H1 (cell line): ENCODE results near the gene TELO2. TPM values are rescaled to one million over a fixed set of nuclear protein-coding genes. Genes with fewer than 3 reads are reported as not detected.

Source experiments
- CTCF ChIA-PET: fragments of 300-600 bp; sonication (Branson Sonifier 250); formaldehyde crosslinking; loops from one replicate; lab custom pipeline; 2021; ENCODE audit not compliant: partially characterized antibody; lab: Charles Lee
- POLR2A ChIA-PET: fragments of 300-600 bp; sonication (Branson Sonifier 250); formaldehyde crosslinking; loops from one replicate; lab custom pipeline; 2021; ENCODE audit warnings: inconsistent platforms; ENCODE audit not compliant: partially characterized antibody; lab: Charles Lee
- DNase-seq, 2 experiments: peaks; one replicate each; pipeline versions ENCODE4 v3.0.0 to v3.0.0-alpha.2; 2010 to 2022; ENCODE audit warnings: low spot score in 2 of 2, low read depth in 1 of 2, mixed read lengths in 1 of 2
- FAIRE-seq: peaks from 2 replicates; lab custom pipeline; 2011; peaks lifted over from hg19 to GRCh38; lab: Jason Lieb, UNC
- H2AFZ ChIP-seq: 2 replicates; pipeline ENCODE4 v1.8.1; 2012; ENCODE audit warnings: low read length, inconsistent platforms
- H2AK5ac ChIP-seq: 2 replicates; pipeline ENCODE4 v1.6.1; 2013; ENCODE audit warnings: low read depth, low read length
- H2BK120ac ChIP-seq: replicated peaks from 2 replicates; pipeline ENCODE3; 2013; ENCODE audit warnings: low read depth, low read length, inconsistent platforms
- H2BK12ac ChIP-seq: 2 replicates; pipeline ENCODE4 v1.6.1; 2013; ENCODE audit warnings: low read depth, low read length
- H2BK15ac ChIP-seq: 2 replicates; pipeline ENCODE4 v1.6.1; 2013; ENCODE audit warnings: low read length
- H2BK20ac ChIP-seq: 2 replicates; pipeline ENCODE4 v1.6.1; 2013; ENCODE audit warnings: low read length
- H2BK5ac ChIP-seq: 2 replicates; pipeline ENCODE4 v1.6.1; 2013; ENCODE audit warnings: low read depth, low read length
- H3K14ac ChIP-seq: 2 replicates; pipeline ENCODE4 v1.6.1; 2013; ENCODE audit warnings: inconsistent platforms; ENCODE audit not compliant: insufficient read length
- H3K18ac ChIP-seq: 2 replicates; pipeline ENCODE4 v1.6.1; 2013; ENCODE audit warnings: low read length; ENCODE audit errors: extremely low read depth
- H3K23ac ChIP-seq: 2 replicates; pipeline ENCODE4 v1.6.1; 2013; ENCODE audit warnings: inconsistent platforms; ENCODE audit not compliant: insufficient read length
- H3K23me2 ChIP-seq: 2 replicates; pipeline ENCODE4 v1.6.1; 2013; ENCODE audit warnings: low read depth, low read length
- H3K27ac ChIP-seq: 2 replicates; pipeline ENCODE4 v1.6.1; 2011; ENCODE audit warnings: low read depth, low read length, inconsistent platforms
- H3K27me3 ChIP-seq, 4 experiments: replicated peaks in 1 of 4; 1 replicate in 1 of 4; 2 replicates in 3 of 4; pipeline versions ENCODE4 v1.6.1 to v1.8.1; 2011 to 2013; ENCODE audit warnings: low read length in 3 of 4, mild to moderate bottlenecking in 3 of 4, inconsistent platforms in 2 of 4, mixed read lengths in 2 of 4, moderate library complexity in 1 of 4; ENCODE audit not compliant: control insufficient read depth in 3 of 4, insufficient read depth in 3 of 4; ENCODE audit errors: extremely low read depth in 1 of 4
- H3K36me3 ChIP-seq, 4 experiments: 2 replicates each; pipeline versions ENCODE4 v1.6.1 to v1.8.1; 2011 to 2013; ENCODE audit warnings: mild to moderate bottlenecking in 4 of 4, low read length in 3 of 4, moderate library complexity in 2 of 4, control low read depth in 1 of 4, inconsistent platforms in 1 of 4; ENCODE audit not compliant: insufficient read depth in 4 of 4, control insufficient read depth in 2 of 4
- H3K4ac ChIP-seq: replicated peaks from 2 replicates; pipeline ENCODE3; 2013; ENCODE audit warnings: low read length, low read depth, mixed read lengths, inconsistent platforms; ENCODE audit not compliant: insufficient read length
- H3K4me1 ChIP-seq, 4 experiments: replicated peaks in 1 of 4; 1 replicate in 1 of 4; 2 replicates in 3 of 4; pipeline versions ENCODE4 v1.6.1 to v1.8.1; 2011 to 2013; ENCODE audit warnings: low read length in 3 of 4, inconsistent platforms in 2 of 4, mixed read lengths in 1 of 4; ENCODE audit not compliant: insufficient read depth in 4 of 4, control insufficient read depth in 3 of 4
- H3K4me2 ChIP-seq, 2 experiments: 2 replicates each; pipeline versions ENCODE4 v1.6.1 to v1.8.1; 2011 to 2013; ENCODE audit warnings: low read depth in 2 of 2, low read length in 2 of 2, control low read depth in 1 of 2, inconsistent platforms in 1 of 2, mild to moderate bottlenecking in 1 of 2; ENCODE audit not compliant: insufficient read depth in 1 of 2
- H3K4me3 ChIP-seq, 4 experiments: fragments of 200-600, 300-600 bp in 1 of 4; sonication (generic), shearing (Covaris generic), sonication (Bioruptor Twin) in 1 of 4; 2 replicates each; pipeline versions ENCODE4 v1.5.1 to v1.8.1; 2011 to 2016; ENCODE audit warnings: low read length in 4 of 4, low read depth in 3 of 4, control low read depth in 2 of 4, inconsistent platforms in 2 of 4, mild to moderate bottlenecking in 2 of 4, mixed read lengths in 1 of 4, moderate library complexity in 1 of 4; ENCODE audit not compliant: insufficient read depth in 2 of 4; ENCODE audit errors: extremely low read depth in 1 of 4
- H3K56ac ChIP-seq: replicated peaks from 2 replicates; pipeline ENCODE3; 2013; ENCODE audit warnings: low read depth, mild to moderate bottlenecking, mixed read lengths, low read length, inconsistent platforms; ENCODE audit not compliant: insufficient read length
- H3K79me1 ChIP-seq: 2 replicates; pipeline ENCODE4 v1.6.1; 2013; ENCODE audit warnings: low read depth, low read length, control low read depth
- H3K79me2 ChIP-seq, 2 experiments: 2 replicates each; pipeline versions ENCODE4 v1.6.1 to v1.8.1; 2012 to 2013; ENCODE audit warnings: low read length in 2 of 2, mild to moderate bottlenecking in 2 of 2, inconsistent platforms in 1 of 2; ENCODE audit not compliant: insufficient read depth in 2 of 2, control insufficient read depth in 1 of 2
- H3K9ac ChIP-seq, 4 experiments: replicated peaks in 1 of 4; 1 replicate in 1 of 4; 2 replicates in 3 of 4; pipeline versions ENCODE4 v1.6.1 to v1.8.1; 2011 to 2013; ENCODE audit warnings: low read depth in 3 of 4, low read length in 3 of 4, control low read depth in 2 of 4, mild to moderate bottlenecking in 2 of 4, moderate library complexity in 2 of 4, inconsistent platforms in 1 of 4; ENCODE audit errors: extremely low read depth in 1 of 4
- H3K9me3 ChIP-seq, 2 experiments: 2 replicates each; pipeline versions ENCODE4 v1.6.1 to v1.8.1; 2012 to 2013; ENCODE audit warnings: mild to moderate bottlenecking in 2 of 2, moderate library complexity in 2 of 2, control low read depth in 1 of 2, inconsistent platforms in 1 of 2, low read depth in 1 of 2, low read length in 1 of 2, mixed read lengths in 1 of 2; ENCODE audit not compliant: insufficient read depth in 2 of 2
- H4K20me1 ChIP-seq, 2 experiments: replicated peaks in 1 of 2; 2 replicates each; pipeline versions ENCODE3 to v1.8.1; 2011 to 2013; ENCODE audit warnings: inconsistent platforms in 2 of 2, low read length in 2 of 2, mild to moderate bottlenecking in 1 of 2; ENCODE audit not compliant: insufficient read depth in 2 of 2, control insufficient read depth in 1 of 2
- H4K5ac ChIP-seq: 2 replicates; pipeline ENCODE4 v1.6.1; 2013; ENCODE audit warnings: low read length, low read depth, mixed read lengths, inconsistent platforms; ENCODE audit not compliant: insufficient read length
- H4K8ac ChIP-seq: 2 replicates; pipeline ENCODE4 v1.8.0; 2013; ENCODE audit warnings: mild to moderate bottlenecking, moderate library complexity, low read length, inconsistent platforms; ENCODE audit not compliant: insufficient read depth; ENCODE audit errors: extremely low read depth
- H4K91ac ChIP-seq: replicated peaks from 2 replicates; pipeline ENCODE3; 2013; ENCODE audit warnings: low read length, mixed read lengths, inconsistent platforms; ENCODE audit not compliant: insufficient read length
- ASH2L ChIP-seq: fragments of 200-600, 300-600 bp; sonication (generic); IDR thresholded peaks from one replicate; pipeline ENCODE4 v1.7.1; 2017; ENCODE audit warnings: low read length
- KDM1A ChIP-seq: fragments of 200-600, 300-600 bp; sonication (generic); IDR thresholded peaks from 2 replicates; pipeline ENCODE4 v1.7.1; 2016; ENCODE audit warnings: mild to moderate bottlenecking, low read length, borderline replicate concordance
- POLR2A ChIP-seq, 2 experiments: IDR thresholded peaks; 1 replicate in 1 of 2; 2 replicates in 1 of 2; pipeline ENCODE4 v1.6.1; 2011; ENCODE audit warnings: low read depth in 2 of 2, low read length in 2 of 2, mild to moderate bottlenecking in 2 of 2; ENCODE audit errors: control extremely low read depth in 1 of 2
- SAP30 ChIP-seq: fragments of 300-600 bp; sonication (generic); IDR thresholded peaks from 2 replicates; pipeline ENCODE4 v1.7.1; 2012; ENCODE audit warnings: low read length, moderate library complexity, mild to moderate bottlenecking, inconsistent platforms; ENCODE audit not compliant: insufficient read depth, insufficient replicate concordance
- SP1 ChIP-seq: IDR thresholded peaks from 2 replicates; pipeline ENCODE4 v1.6.1; 2011; ENCODE audit warnings: low read depth, low read length
- SUZ12 ChIP-seq: fragments of 200-600 bp; sonication (generic); IDR thresholded peaks from 2 replicates; pipeline ENCODE4 v1.6.1; 2012; ENCODE audit warnings: mild to moderate bottlenecking, inconsistent platforms, low read length, moderate library complexity, mixed read lengths
- WGBS, 2 experiments: shearing (Covaris generic) in 1 of 2; methylation state at CpG; one replicate each; pipeline versions ENCODE4 v1.1.6 to v1.1.7; 2013 to 2015; ENCODE audit warnings: low lambda C conversion rate in 2 of 2, mixed read lengths in 2 of 2, inconsistent platforms in 1 of 2, low coverage in 1 of 2, missing lambda C conversion rate in 1 of 2; ENCODE audit not compliant: insufficient replicate concordance in 2 of 2, insufficient coverage in 1 of 2, insufficient read length in 1 of 2; ENCODE audit errors: extremely low coverage in 1 of 2, missing lambda C conversion rate in 1 of 2; 5-methylcytosine and 5-hydroxymethylcytosine counted together
- polyA plus RNA-seq, 7 experiments: library from polyadenylated mRNA; depleted of rRNA in 3 of 7; stranded (reverse) in 5 of 7; unstranded in 2 of 7; fragments of >200 nt in 5 of 7; fragments of 200-250 nt in 2 of 7; gene quantifications; 1 replicate in 5 of 7; 2 replicates in 1 of 7; 4 replicates in 1 of 7; pipeline versions ENCODE4 v1.2.1 to v1.2.3, GENCODE V29; 2011 to 2013; ENCODE audit warnings: missing spikeins in 2 of 7, mixed read lengths in 2 of 7
- total RNA-seq: library from RNA; stranded (reverse); fragmentation: NEBNext Ultra II Directional; extraction: Animal tissue kit (Norgen Biotek cat#: 25700); gene quantifications from 2 replicates; pipeline ENCODE4 v1.2.1, GENCODE V29; 2021

The TELO2 gene
- total and polyA plus RNA-seq, 2 of the 8 experiments (the other 6 are each of a cell fraction or from before 2014, with no cell fraction given), result 39.3 to 64.8 TPM

DNA sequence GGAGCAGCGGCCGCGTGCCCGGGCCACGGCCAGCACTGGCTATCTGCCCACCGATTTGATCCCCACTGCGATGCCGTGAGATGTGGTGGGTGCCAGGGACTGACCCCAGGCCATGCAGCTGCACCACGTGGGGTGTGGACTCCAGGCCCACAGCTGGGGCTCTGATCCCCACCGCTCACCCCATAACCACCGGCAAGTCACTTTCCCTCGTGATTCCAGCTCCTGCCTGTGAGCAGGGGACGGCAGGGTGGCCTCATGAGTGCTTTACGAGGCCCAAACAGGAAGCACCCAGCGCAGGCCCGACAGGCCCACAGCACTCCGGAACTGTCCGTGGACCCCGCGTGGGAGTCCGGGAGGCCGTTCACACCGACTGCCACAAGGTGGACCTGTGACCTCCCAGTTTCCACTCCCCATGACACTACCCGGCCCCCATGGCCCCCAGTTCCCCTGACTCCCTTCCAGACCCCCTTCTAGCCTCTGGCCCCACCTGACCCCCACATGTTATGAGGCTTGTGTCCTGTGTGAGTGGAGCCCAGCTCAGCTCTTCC lies 5.0 kb upstream of the TELO2 start:
- no peak overlapping the region for H3K23ac ChIP-seq
- H2BK15ac ChIP-seq, result no peak overlapping the region
- H3K18ac ChIP-seq, result no peak overlapping the region
- H3K4ac ChIP-seq, result no peak overlapping the region
- H3K56ac ChIP-seq, result no peak overlapping the region
- ChIA-PET CTCF (no interaction called here), POLR2A (interaction anchor here (1.0 to 16.8 kb wide), 2 partner anchors 14 to 23 kb away, joined by 4 to 175 read pairs; no protein-coding TSS in a partner anchor)
- H3K36me3 ChIP-seq, result no peaks in the 10 kb centered on the region
- H3K14ac ChIP-seq, result no peak overlapping the region
- no peaks in the 10 kb centered on the region; a peak in 1 of 4 replicates for H3K9me3 ChIP-seq
- DNase-seq (peak in 1 of 2 experiments; percentile 41), FAIRE-seq (no peak)
- H3K79me2 ChIP-seq, result no peaks in the 10 kb centered on the region
- no peak overlapping the region for H4K5ac ChIP-seq
- no peak overlapping the region for H2BK120ac ChIP-seq
- no peak overlapping the region for H2BK5ac ChIP-seq
- 89% methylated on average over 19 of the region's 24 CpGs; no CpG with 5 or more reads in 1 of the 2 experiments for WGBS, 2 experiments
- TF ChIP-seq SUZ12 (no peak), KDM1A (no peak), POLR2A (IDR thresholded peaks at IDR 0.05; ENCODE audit: control extremely low read depth in 1 of 2, low read depth in 2 of 2, low read length in 2 of 2) (no peak), SAP30 (no peak), SP1 (no peak), ASH2L (no peak)
- no peaks in the 10 kb centered on the region for H3K4me1 ChIP-seq
- no peak overlapping the region for H3K4me2 ChIP-seq
- no peaks in the 10 kb centered on the region for H3K79me1 ChIP-seq
- peaks cover 4% of the 10 kb centered on the region; the same call in 1 of the 2 replicates for H3K23me2 ChIP-seq
- H3K4me3 ChIP-seq, result no peak overlapping the region
- no peak overlapping the region for H2AK5ac ChIP-seq
- peak overlapping the region; percentile 92; the same call in 1 of the 2 replicates for H4K8ac ChIP-seq
- H2BK12ac ChIP-seq, result no peak overlapping the region
- H2BK20ac ChIP-seq, result no peak overlapping the region
- H3K27ac ChIP-seq, result no peak overlapping the region
- H4K91ac ChIP-seq, result no peak overlapping the region
- peaks cover 0 to 5% (median 0%) of the 10 kb centered on the region in 4 experiments; a peak in 1 of 7 replicates for H3K27me3 ChIP-seq
- no peak overlapping the region for H3K9ac ChIP-seq
- no peaks in the 10 kb centered on the region for H4K20me1 ChIP-seq
- no peak overlapping the region; the same call in 1 of the 2 replicates for H2AFZ ChIP-seq
